Osteoblast (primary cell): ENCODE data around the gene DHH. TPM values are rescaled to one million over a fixed set of nuclear protein-coding genes. Genes with fewer than 3 reads are reported as not detected.

Experiments
- DNase-seq: peaks from one replicate; pipeline ENCODE4 v3.0.0; 2011; ENCODE audit warnings: low spot score, mixed read lengths; ENCODE audit not compliant: insufficient read length; ENCODE audit errors: missing footprints
- H2AFZ ChIP-seq: 2 replicates; pipeline ENCODE4 v1.6.0; 2011; ENCODE audit warnings: mild to moderate bottlenecking, low read length
- H3K27ac ChIP-seq: 2 replicates; pipeline ENCODE4 v1.5.1; 2011; ENCODE audit warnings: mild to moderate bottlenecking, low read depth, low read length, moderate library complexity
- H3K27me3 ChIP-seq: 2 replicates; pipeline ENCODE4 v1.6.0; 2012; ENCODE audit warnings: mild to moderate bottlenecking, control low read depth, inconsistent platforms, low read length, moderate library complexity; ENCODE audit not compliant: insufficient read depth
- H3K36me3 ChIP-seq: 2 replicates; pipeline ENCODE4 v1.5.1; 2011; ENCODE audit warnings: mild to moderate bottlenecking, low read length, control low read depth, moderate library complexity; ENCODE audit not compliant: insufficient read depth
- H3K4me1 ChIP-seq: 2 replicates; pipeline ENCODE4 v1.5.1; 2011; ENCODE audit warnings: mild to moderate bottlenecking, low read length, control low read depth, moderate library complexity; ENCODE audit not compliant: insufficient read depth
- H3K4me2 ChIP-seq: 2 replicates; pipeline ENCODE4 v1.6.0; 2011; ENCODE audit warnings: mild to moderate bottlenecking, low read length; ENCODE audit not compliant: insufficient read depth
- H3K4me3 ChIP-seq: fragments of 200-600 bp; sonication (generic); 3 replicates; pipeline ENCODE4 v1.5.1; 2012; ENCODE audit warnings: mild to moderate bottlenecking, low read length, inconsistent platforms; ENCODE audit not compliant: insufficient read depth
- H3K79me2 ChIP-seq: 2 replicates; pipeline ENCODE4 v1.6.0; 2012; ENCODE audit warnings: mild to moderate bottlenecking, low read length, control low read depth, inconsistent platforms; ENCODE audit not compliant: insufficient read depth
- H3K9me3 ChIP-seq: 2 replicates; pipeline ENCODE4 v1.5.1; 2011; ENCODE audit warnings: low read depth, low read length, control low read depth
- H4K20me1 ChIP-seq: 2 replicates; pipeline ENCODE4 v1.6.0; 2012; ENCODE audit warnings: mild to moderate bottlenecking, low read length, control low read depth; ENCODE audit not compliant: insufficient read depth
- CTCF ChIP-seq: IDR thresholded peaks from 2 replicates; pipeline ENCODE4 v1.5.1; 2011; ENCODE audit warnings: mild to moderate bottlenecking, low read depth, low read length, moderate library complexity; ENCODE audit errors: extremely low read depth
- total RNA-seq: library from RNA; depleted of rRNA; stranded (reverse); fragments of >200 nt; gene quantifications from 2 replicates; pipeline ENCODE4 v1.2.3, GENCODE V29; 2012

The DHH gene
- total RNA-seq, 1 donor = not detected

- Histone ChIP-seq H3K36me3 (peaks cover 25% of the 10 kb centered on the region), H3K79me2 (peaks cover 45% of the 10 kb centered on the region), H3K4me2 (peak overlapping the region; percentile 95), H3K4me3 (peak overlapping the region; percentile 98), H4K20me1 (peaks cover 26% of the 10 kb centered on the region), H3K9me3 (no peaks in the 10 kb centered on the region), H2AFZ (peak overlapping the region; percentile 91), H3K27me3 (no peaks in the 10 kb centered on the region), H3K27ac (peak overlapping the region; percentile 59), H3K4me1 (peaks cover 34% of the 10 kb centered on the region)
- DNase-seq = peak; percentile 74
- TF ChIP-seq CTCF = no peak
These were observed 37.4 kb upstream of the DHH start for GRCh38 chr12:49131894-49132461.

- Histone ChIP-seq H4K20me1 (peaks cover 26% of the 10 kb centered on the region), H3K27ac (peak within 1 kb of the TSS; percentile 100), H3K4me3 (peak within 1 kb of the TSS; percentile 98), H2AFZ (peak within 1 kb of the TSS; percentile 91), H3K36me3 (peaks cover 29% of the 10 kb centered on the region), H3K79me2 (peaks cover 45% of the 10 kb centered on the region), H3K9me3 (no peaks in the 10 kb centered on the region), H3K4me1 (peaks cover 34% of the 10 kb centered on the region), H3K4me2 (peak within 1 kb of the TSS; percentile 97), H3K27me3 (no peaks in the 10 kb centered on the region)
- no peak for TF ChIP-seq CTCF
- peak; percentile 96 for DNase-seq
These were observed 36.7 kb upstream of the DHH start, which contains the start of gene TUBA1B for GRCh38 chr12:49131051-49131893. Gene TUBA1B (minus strand): TSS chr12:49131395. CDS start chr12:49131300, 95 bp downstream.

- peaks cover 34% of the 10 kb centered on the region for H3K4me1 ChIP-seq
- peak overlapping the region; percentile 90 for H2AFZ ChIP-seq
- peaks cover 29% of the 10 kb centered on the region for H3K36me3 ChIP-seq
- H4K20me1 ChIP-seq = peaks cover 26% of the 10 kb centered on the region
- H3K27ac ChIP-seq = peak overlapping the region; percentile 100
- peak; percentile 98 for DNase-seq
- H3K79me2 ChIP-seq = peaks cover 45% of the 10 kb centered on the region
- no peaks in the 10 kb centered on the region for H3K27me3 ChIP-seq
- H3K9me3 ChIP-seq = no peaks in the 10 kb centered on the region
- TF ChIP-seq CTCF = peak; percentile 93
- H3K4me3 ChIP-seq = peak overlapping the region; percentile 98
- H3K4me2 ChIP-seq = peak overlapping the region; percentile 97
These were observed 35.8 kb upstream of the DHH start for GRCh38 chr12:49130151-49131050.
